DMS153 (cell line): Measurements from ENCODE around the gene LASP1.
"Not testable (repeated sequence)": the region's sequence is repeated elsewhere in the genome, so short reads cannot be mapped to it uniquely, and the experiment has no call there.

ENCODE experiments used
- DNase-seq: peaks from one replicate; lab custom pipeline; 2025; lab: John Stamatoyannopoulos, UW

The LASP1 gene

DNA sequence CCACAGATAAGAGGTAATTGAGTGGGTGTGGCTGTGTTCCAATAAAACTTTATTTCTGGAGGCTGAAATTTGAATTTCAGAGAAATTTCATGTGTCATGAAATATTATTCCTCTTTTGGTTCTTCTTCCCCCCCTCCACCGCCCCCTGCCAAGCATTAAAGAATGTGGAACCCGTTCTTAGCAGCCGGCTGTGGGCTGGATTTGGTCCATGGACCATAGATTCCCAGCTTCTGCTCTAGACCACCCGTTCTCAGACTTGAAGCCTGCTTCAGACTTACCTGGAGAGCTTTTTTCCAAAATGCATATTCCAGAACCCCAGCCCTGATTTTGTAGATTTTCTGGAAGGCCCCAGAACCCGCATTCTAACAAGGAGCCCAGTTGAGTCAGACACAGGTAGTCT is 40.5 kb downstream of the LASP1 start:
- no peak for DNase-seq

DNA sequence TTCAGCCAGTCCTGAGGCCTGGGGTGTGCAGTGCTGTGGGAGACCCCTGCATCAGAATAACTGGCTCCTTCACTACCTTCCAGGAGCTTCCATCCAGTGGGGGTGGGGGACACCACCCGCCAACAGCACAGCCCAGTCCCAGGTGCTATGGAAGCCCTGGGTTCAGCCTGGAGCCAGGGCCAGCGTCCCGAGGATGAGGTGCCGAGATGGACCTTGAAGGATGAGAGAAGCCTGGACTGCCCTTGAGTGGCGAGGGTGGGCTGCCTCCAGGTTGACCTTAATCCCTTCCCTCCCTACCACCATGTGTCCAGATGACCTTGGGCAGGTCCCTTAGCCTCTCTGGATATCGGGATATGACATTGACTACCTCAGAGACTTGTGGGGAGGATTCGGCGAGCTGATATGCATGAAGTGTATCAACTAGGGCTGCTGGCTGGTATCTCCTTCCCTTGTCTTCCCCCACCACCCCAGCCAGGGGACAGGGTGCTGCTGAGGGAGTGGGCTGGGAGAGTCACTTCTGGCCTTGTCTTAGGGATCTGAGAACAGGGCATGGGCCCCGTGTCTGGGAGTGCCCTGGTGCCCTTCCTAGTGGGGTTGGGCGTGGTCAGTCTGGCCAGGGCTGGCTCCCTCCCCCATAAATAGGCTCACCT is 41.3 kb downstream of the LASP1 start:
- no peak for DNase-seq

DNA sequence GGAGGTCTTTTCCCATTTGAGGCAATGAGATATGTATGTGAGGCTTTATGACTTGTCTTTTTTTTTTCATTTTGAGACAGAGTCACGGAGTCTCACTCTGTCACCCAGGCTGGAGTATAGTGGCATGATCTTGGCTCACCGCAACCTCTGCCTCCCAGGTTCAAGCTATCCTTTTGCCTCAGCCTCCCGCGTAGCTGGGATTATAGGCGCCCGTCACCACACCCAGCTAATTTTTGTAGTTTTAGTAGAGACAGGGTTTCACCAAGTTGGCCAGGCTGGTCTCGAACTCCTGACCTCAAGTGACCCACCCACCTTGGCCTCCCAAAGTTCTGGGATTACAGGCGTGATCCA is 41.8 kb downstream of the LASP1 start:
- DNase-seq: not testable (repeated sequence)

DNA sequence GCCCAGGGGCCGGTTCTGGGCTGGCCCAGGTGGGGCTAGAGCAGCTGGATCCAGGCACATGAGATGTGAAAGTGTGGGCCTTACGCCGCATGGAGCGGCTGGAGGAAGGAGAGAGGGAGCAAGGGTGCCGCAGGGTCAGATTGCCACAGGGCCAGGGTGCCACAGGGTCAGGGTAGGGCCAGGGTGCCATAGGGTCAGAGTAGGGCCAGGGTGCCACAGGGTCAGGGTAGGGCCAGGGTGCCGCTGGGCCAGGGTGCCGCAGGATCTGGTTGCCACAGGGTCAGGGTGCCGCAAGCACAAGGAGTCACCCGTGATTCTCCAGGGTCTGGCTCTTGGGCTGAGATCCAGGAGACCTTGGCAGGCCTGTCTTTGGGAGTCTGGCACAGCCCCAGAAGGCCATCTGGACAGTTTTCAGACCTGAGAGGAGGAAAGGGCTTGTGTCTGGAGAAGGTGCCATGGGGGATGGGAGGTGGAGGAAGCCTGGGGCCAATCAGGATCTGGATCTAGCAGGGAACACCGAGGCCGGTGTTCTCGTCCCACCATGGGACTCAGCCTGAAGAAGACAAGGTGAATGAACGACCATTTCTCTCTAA is 42.5 kb downstream of the LASP1 start:
- no peak for DNase-seq

DNA sequence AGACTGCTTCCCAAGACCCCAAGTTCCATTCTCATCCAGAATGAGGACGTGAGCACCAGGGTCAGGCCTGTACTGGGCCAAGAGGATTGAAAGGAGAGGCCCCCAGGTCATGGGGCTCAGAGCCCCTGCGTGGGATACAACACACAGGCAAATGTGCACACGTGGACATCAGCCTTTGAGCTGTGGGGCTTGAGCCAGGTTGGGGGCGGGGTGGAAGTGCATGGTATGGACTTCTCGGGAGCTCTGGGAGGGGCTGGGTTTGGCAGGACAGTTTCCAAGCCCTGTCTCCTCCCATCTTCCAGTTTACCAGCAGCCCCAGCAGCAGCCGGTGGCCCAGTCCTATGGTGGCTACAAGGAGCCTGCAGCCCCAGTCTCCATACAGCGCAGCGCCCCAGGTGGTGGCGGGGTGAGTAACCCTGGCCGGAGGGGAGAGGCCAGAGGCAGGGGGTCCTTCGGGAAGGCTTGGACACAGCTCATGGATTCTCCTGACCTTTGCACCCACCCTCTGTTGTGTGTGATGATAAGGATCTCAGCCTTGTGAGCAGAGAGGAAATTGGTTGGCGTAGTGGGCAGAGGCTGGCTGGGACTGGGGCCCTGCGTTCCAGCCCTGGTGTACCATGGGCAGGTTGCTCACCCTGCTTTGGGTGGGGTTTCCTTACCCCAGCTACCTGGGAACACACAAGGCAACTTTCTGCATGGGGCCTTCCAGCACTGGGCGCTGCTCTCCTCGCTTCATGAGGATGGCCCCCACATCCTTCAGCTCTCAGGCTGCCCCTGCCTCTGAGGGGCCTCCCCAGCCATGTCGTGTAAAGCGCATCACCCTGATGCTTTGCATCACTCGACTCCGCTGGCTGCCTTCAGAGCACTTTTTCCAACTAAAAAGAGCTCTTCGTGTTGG is 45.1 kb downstream of the LASP1 start:
- no peak for DNase-seq

DNA sequence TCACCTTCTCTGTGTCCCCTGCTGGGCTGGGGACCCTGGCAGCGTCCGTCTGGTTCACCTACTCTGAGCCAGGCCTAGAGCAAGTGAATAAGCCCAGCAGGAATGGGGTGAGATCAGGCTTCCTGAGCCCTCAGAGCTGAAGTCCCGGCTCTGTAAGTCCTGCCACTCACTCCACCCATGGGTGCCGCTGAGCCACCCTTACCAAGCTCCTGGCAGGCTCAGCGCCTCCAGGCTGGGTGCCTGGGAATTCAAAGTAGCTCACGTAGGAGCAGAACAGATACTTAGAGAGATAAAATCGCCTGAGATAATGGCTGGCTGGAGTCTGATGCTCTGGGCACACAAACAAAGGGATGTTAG is 45.8 kb downstream of the LASP1 start:
- no peak for DNase-seq

DNA sequence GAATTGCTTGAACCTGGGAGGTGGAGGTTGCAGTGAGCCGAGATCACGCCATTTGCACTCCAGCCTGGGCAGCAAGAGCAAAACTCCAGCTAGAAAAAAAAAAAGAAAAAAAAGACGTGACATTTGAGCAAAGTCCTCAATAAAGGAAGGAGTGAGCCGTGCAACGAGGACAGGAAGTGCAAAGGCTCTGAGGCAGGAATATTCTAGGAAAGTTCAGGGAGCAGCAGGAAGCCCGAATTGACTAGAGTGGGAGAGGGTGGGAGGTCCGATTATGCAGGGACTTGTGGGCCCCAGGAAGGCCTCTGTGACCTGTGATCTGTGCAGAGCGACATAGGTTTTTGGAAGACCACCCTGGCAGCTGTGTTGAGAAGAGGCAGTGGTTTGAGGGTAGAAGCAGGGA is 46.9 kb downstream of the LASP1 start:
- no peak for DNase-seq

DNA sequence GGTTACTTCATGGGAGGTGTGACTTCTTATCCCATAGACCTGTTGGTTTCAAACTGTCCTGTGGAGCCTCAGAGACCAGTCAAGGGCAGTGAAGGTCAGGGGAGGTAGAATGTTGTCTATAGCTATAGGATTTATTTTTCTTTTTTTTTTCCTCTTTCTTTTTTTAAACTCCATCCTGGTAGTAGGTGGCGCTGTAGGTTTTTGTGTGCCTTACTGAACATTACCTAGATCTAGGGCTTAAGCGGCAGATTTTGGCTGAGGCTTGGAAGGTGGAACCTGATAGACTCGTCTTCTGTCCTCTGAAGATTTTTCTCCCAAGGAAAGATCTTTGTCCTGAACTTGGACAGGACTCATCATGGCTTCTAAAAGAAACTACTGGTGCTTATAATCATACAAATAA is 47.4 kb downstream of the LASP1 start:
- no peak for DNase-seq

DNA sequence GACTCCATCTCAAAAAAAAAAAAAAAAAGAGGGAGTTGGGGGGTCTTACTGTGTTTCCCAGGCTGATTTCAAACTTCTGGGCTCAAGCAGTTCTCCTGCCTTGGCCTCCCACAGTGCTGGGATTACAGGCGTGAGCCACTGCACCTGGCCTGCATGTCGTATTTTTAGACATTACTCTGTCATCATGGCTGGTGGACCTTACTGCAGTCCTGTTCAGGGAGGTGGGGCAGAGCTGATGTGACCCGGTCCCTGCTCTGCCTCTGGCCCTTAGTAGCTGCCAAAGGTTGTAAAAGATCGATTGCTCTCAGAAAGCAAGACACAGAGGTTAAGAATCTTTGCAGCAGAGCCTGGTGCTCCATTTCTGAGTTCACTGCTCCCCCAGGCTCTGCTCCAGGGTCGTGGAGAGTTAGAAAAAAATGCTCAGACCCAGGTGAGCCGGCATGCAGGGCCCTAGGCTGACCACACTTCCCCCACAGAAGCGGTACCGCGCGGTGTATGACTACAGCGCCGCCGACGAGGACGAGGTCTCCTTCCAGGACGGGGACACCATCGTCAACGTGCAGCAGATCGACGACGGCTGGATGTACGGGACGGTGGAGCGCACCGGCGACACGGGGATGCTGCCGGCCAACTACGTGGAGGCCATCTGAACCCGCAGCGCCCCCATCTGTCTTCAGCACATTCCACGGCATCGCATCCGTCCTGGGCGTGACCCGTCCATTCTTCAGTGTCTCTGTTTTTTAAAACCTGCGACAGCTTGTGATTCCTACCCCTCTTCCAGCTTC is 48.5 kb downstream of the LASP1 start:
- no peak for DNase-seq

DNA sequence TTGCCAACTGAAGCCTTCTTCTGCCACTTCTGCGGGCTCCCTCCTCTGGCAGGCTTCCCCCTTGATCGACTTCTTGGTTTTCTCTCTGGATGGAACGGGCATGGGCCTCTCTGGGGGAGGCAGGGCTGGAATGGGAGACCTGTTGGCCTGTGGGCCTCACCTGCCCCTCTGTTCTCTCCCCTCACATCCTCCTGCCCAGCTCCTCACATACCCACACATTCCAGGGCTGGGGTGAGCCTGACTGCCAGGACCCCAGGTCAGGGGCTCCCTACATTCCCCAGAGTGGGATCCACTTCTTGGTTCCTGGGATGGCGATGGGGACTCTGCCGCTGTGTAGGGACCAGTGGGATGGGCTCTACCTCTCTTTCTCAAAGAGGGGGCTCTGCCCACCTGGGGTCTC is 49.1 kb downstream of the LASP1 start:
- DNase-seq: no peak

DNA sequence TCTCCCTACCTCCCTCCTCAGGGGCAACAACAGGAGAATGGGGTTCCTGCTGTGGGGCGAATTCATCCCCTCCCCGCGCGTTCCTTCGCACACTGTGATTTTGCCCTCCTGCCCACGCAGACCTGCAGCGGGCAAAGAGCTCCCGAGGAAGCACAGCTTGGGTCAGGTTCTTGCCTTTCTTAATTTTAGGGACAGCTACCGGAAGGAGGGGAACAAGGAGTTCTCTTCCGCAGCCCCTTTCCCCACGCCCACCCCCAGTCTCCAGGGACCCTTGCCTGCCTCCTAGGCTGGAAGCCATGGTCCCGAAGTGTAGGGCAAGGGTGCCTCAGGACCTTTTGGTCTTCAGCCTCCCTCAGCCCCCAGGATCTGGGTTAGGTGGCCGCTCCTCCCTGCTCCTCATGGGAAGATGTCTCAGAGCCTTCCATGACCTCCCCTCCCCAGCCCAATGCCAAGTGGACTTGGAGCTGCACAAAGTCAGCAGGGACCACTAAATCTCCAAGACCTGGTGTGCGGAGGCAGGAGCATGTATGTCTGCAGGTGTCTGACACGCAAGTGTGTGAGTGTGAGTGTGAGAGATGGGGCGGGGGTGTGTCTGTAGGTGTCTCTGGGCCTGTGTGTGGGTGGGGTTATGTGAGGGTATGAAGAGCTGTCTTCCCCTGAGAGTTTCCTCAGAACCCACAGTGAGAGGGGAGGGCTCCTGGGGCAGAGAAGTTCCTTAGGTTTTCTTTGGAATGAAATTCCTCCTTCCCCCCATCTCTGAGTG is 49.6 kb downstream of the LASP1 start:
- no peak for DNase-seq

DNA sequence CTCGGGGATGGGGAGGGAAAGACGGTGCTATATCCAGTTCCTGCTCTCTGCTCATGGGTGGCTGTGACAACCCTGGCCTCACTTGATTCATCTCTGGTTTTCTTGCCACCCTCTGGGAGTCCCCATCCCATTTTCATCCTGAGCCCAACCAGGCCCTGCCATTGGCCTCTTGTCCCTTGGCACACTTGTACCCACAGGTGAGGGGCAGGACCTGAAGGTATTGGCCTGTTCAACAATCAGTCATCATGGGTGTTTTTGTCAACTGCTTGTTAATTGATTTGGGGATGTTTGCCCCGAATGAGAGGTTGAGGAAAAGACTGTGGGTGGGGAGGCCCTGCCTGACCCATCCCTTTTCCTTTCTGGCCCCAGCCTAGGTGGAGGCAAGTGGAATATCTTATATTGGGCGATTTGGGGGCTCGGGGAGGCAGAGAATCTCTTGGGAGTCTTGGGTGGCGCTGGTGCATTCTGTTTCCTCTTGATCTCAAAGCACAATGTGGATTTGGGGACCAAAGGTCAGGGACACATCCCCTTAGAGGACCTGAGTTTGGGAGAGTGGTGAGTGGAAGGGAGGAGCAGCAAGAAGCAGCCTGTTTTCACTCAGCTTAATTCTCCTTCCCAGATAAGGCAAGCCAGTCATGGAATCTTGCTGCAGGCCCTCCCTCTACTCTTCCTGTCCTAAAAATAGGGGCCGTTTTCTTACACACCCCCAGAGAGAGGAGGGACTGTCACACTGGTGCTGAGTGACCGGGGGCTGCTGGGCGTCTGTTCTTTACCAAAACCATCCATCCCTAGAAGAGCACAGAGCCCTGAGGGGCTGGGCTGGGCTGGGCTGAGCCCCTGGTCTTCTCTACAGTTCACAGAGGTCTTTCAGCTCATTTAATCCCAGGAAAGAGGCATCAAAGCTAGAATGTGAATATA is 50.8 kb downstream of the LASP1 start:
- no peak for DNase-seq

DNA sequence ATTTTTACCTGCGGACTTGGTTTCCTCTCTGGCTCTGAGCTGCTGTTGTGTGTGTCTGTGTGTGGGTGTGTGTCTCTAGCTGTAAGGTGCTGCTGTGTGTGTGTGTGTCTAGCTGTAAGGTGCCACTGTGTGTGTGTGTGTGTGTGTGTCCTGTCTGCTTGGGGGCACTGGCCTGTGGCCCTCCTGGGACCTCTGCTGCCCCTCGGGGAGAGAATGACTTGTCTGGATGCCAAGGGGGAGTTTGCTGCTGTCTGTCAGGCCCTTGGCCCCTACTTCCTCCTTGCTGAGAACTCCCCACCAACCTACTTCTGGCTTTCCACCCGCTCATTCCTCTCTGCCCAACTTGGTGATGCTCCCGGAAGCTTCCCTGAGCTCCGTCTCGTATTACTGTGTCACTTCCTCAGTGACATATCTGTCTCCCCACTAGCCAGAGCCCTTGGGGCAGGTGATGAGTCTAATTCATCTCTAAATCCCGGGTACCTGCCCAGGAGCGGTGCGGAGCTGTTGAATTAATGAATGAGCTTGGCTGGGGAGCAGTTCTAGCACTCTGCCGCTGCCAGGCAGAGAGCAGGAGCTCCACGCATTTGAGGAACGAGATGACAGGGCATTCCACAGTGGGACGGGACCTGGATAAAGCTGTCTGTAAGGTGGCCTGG is 52.0 kb downstream of the LASP1 start:
- DNase-seq: no peak

DNA sequence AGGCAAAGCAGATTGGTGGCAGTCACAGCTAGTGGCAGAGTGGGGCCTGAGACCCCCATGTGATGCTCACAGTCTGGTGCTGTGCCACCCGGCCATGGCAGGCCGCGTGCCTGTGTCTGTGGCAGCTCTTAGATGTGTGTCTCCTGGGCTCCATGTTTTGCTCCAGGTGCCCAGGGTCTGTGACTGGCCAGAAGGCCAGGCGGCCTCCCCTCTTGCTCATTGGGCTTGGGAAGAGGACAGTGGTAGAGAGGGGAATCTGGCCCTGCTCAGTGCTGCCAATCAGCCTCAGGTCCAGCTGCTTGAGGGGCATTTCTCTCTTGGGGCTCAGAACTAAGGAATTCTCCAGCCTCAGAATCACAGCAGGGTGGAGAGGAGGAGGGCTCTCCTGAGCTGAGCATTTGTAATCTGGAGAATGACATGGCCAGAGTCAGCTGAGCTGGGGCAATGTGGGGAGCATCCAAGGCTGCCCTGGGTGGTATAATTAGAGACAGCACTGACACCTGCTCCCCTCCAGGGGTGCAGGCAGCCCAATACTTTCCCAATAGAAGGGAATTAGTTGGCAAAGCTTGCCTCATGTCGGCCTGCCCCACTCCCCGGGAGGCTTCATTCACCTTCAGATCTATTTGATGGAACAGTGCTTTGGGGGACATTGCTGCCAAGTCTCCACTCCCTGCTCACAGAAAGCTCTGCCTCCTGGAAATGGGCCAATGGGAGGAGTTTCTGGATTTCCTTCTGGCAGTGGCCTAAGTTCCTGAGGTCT is 52.9 kb downstream of the LASP1 start:
- no peak for DNase-seq

DNA sequence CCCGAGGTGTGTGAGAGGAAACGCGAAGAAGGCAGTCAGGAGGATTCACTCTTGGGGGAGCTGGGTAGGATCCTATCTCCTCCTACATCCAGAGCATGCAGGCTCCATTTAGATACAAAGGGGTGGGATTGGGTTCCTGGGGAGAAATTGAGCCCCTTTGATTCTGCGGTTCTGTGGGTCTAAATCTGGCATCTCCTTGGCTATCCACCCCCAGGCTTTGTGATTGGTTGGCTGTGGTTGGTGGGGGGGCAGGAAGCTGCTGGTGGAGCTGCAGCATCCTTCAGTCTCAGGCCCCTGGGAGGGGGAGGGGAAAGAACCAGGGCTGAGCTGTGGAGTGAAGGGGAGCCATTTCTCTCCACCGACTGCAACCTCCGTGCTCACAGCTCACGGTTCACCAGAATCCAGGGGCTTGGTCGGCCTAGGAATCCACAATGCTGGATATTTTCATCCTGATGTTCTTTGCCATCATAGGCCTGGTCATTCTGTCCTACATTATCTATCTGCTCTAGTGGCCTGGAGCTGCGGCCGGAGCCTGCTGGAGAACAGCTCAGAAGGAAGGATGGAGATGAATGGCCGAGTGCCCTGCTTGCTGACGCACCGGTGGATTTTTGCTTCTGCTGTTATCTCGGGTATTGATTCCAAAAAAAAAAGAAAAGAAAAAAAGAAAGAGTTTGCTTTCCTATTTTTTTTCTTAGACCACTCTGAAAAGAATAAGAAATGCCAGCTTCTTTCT is 55.6 kb downstream of the LASP1 start, which contains the start of gene LASP1NB:
LASP1NB (plus strand) TSS at position 352 of the 733 bp plus-strand sequence.
- DNase-seq: no peak

DNA sequence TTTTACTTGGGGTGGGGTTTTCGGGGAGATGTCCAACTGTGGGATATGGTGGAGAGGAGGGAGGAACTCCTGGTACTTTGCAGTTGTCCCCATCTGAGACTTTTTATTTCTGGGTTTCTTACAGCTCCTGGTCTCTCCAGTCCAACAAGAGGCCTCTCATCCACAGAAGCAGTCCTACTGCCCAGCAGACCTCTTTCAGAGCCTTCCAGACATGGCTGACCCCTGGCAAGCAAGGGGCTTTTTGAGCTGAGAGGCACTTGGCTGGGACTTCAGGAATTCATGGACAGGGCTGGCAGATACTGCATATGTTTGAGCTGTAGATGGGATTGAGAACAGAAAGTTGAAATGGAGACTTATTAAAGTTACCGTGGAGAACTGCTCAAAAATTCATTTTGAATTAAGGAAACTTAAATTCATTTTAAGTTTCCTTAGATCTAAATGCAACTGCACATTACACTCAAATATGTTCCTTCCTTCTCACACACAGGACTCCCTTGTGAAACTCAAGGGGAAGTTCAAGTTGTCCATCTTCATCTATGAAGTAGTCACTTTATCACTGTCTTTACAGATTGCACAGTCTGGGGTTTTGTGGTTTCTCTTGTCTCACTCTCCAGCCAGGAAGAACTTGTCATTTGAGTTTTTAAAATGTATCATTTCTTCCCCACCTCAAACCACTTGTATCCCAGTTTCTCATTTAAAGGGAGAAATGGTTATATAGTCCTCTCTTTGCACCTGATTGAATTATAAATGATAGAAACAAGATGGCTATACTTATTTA is 56.6 kb downstream of the LASP1 start:
- DNase-seq: no peak

DNA sequence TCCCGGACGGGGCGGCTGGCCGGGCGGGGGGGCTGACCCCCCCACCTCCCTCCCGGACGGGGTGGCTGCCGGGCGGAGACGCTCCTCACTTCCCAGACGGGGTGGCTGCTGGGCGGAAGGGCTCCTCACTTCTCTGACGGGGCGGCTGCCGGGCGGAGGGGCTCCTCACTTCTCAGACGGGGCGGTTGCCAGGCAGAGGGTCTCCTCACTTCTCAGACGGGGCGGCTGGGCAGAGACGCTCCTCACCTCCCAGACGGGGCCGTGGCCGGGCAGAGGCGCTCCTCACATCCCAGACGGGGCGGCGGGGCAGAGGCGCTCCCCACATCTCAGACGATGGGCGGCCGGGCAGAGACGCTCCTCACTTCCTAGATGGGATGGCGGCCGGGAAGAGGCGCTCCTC is 60.9 kb downstream of the LASP1 start:
- DNase-seq: not testable (repeated sequence)

DNA sequence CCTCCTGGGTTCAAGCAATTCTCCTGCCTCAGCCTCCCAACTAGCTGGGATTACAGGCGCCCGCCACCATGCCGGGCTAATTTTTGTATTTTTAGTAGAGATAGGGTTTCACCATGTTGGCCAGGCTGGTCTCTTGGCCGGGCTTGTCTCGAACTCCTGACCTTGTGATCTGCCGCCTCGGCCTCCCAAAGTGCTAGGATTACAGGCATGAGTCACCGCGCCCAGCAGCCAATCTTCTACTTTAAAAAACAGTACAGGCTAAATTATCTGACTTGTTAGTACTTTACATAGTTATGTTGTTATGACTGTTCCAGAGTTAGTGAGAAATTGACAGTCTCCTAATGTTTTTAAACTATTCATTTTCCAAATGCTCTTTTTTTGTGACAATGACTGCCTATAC is 64.1 kb downstream of the LASP1 start:
- DNase-seq: not testable (repeated sequence)
